Measurements from ENCODE around the gene ZBTB7B.
"Not testable (repeated sequence)": the region's sequence is repeated elsewhere in the genome, so short reads cannot be mapped to it uniquely, and the experiment has no call there.

Gene ZBTB7B

DNA sequence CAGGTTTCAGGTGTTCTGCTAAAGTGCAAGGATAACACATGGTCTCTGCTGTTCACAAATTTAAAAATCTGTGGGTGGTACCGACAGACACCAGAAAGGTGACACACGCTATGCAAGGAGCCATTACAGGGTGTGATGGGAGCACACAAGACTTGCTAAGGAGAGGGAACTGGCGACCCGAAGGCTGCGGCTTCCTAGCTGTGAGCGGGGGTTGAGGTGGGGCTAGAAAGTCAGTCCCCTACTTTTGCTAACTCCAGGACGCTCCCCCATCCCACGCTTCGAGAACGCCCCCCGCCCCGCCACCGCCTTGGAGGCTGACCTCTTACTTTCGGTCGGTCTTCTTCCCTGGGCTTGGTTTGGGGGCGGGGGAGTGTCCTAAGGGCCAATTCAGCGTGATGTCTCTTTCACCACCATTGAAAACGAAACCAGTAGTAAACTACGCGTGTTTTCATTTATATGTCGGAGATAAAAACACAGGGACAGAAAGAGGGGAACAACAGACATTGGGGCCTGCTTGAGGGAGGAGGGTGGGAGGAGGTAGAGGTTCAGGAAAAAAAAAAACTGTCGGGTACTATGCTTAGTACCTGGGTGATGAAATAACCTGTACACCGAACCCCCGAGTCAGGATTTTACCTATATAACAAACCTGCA is 27.1 kb upstream of the ZBTB7B start:
- peaks cover 20% of the 10 kb centered on the region for H3K4me1 ChIP-seq (ENCODE audit: control insufficient read depth, insufficient read depth, low read length, poor library complexity, severe bottlenecking)
- 0 to 1% methylated on average over 7 to 14 of the region's 24 CpGs for WGBS, 2 experiments (ENCODE audit: insufficient coverage in 2 of 2)

DNA sequence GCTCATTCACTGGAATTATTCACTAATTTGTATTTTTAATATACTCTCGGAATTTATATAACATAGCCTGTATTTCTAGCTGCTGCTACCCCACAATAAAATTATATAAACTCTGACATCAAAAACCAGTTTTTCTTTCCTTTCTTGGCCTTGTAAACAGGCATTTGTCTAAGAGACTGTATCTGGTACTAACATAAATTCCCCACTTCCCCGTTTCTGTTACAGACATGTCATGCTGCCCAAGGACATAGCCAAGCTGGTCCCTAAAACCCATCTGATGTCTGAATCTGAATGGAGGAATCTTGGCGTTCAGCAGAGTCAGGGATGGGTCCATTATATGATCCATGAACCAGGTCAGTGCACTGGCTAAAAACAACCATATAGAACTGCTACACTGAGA is 24.8 kb upstream of the ZBTB7B start:
- WGBS, 2 experiments (ENCODE audit: insufficient coverage in 2 of 2) = 93% methylated on average over 2 of the region's 3 CpGs; no CpG with 5 or more reads in 1 of the 2 experiments
- not testable (repeated sequence) for H3K27ac ChIP-seq (ENCODE audit: low read depth, low read length, severe bottlenecking); H3K4me3 ChIP-seq (ENCODE audit: extremely low read depth, insufficient read depth, low read length, poor library complexity, severe bottlenecking); H3K9me3 ChIP-seq (ENCODE audit: control insufficient read depth, low read length)
- Histone ChIP-seq H3K36me3 (ENCODE audit: control insufficient read depth, insufficient read depth, low read length) (peaks cover 56% of the 10 kb centered on the region), H3K4me1 (ENCODE audit: control insufficient read depth, insufficient read depth, low read length, poor library complexity, severe bottlenecking) (peaks cover 10% of the 10 kb centered on the region)

More for the DNA sequence above, 27.1 kb upstream of the ZBTB7B start:
- no peaks in the 10 kb centered on the region for H3K9me3 ChIP-seq (ENCODE audit: control insufficient read depth, low read length)
- H3K36me3 ChIP-seq (ENCODE audit: control insufficient read depth, insufficient read depth, low read length) = peaks cover 39% of the 10 kb centered on the region
- H3K4me3 ChIP-seq (ENCODE audit: extremely low read depth, insufficient read depth, low read length, poor library complexity, severe bottlenecking) = peak overlapping the region; percentile 69
- H3K27ac ChIP-seq (ENCODE audit: low read depth, low read length, severe bottlenecking) = peak overlapping the region; percentile 100

DNA sequence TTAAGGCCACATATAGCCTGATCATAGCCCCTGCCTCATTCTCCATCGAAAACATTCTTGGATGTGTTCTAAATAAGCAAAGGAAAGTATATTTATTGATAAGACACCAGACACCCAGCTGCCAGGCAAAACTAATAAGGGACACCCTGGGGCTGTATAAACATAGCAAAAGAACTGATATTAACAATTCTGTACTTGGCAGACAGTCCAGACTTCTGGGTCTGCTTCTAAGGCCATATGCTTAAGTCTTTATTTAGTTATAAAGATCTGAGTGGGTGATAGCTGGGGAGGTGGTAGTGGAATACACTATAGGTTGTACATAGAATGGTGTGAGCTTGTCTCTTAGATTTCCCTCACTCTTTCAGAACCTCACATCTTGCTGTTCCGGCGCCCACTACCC is 24.2 kb upstream of the ZBTB7B start:
- H3K4me1 ChIP-seq (ENCODE audit: control insufficient read depth, insufficient read depth, low read length, poor library complexity, severe bottlenecking) = peaks cover 10% of the 10 kb centered on the region
- H3K27ac ChIP-seq (ENCODE audit: low read depth, low read length, severe bottlenecking) = no peak overlapping the region
- no CpG with 5 or more reads among the region's 3 CpGs for WGBS, 2 experiments (ENCODE audit: insufficient coverage in 2 of 2)
- peaks cover 56% of the 10 kb centered on the region for H3K36me3 ChIP-seq (ENCODE audit: control insufficient read depth, insufficient read depth, low read length)
- H3K9me3 ChIP-seq (ENCODE audit: control insufficient read depth, low read length) = no peaks in the 10 kb centered on the region
- H3K4me3 ChIP-seq (ENCODE audit: extremely low read depth, insufficient read depth, low read length, poor library complexity, severe bottlenecking) = no peak overlapping the region

DNA sequence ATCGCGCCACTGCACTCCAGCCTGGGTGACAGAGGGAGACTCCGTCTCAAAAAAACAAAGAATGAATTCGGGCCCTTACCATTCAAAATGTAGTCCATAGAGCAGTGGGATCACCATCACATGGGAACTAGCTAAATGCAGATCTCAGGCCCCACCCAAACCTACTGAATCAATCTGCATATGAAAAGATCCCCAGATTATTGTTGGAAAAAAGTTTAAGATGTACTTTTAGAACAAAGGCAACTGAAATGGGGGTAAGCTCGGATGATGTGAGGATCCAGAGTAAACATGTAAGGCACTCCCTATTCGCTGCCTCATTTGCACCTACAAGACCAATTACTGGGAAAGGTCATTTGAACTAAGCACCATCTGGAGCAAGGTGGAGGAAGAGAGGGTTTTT is 20.3 kb upstream of the ZBTB7B start:
- Histone ChIP-seq H3K9me3 (ENCODE audit: control insufficient read depth, low read length) (no peaks in the 10 kb centered on the region), H3K4me3 (ENCODE audit: extremely low read depth, insufficient read depth, low read length, poor library complexity, severe bottlenecking) (peak overlapping the region; percentile 84), H3K36me3 (ENCODE audit: control insufficient read depth, insufficient read depth, low read length) (peaks cover 68% of the 10 kb centered on the region), H3K4me1 (ENCODE audit: control insufficient read depth, insufficient read depth, low read length, poor library complexity, severe bottlenecking) (peaks cover 6% of the 10 kb centered on the region), H3K27ac (ENCODE audit: low read depth, low read length, severe bottlenecking) (no peak overlapping the region)
- 72% methylated on average over 2 of the region's 6 CpGs; no CpG with 5 or more reads in 1 of the 2 experiments for WGBS, 2 experiments (ENCODE audit: insufficient coverage in 2 of 2)

DNA sequence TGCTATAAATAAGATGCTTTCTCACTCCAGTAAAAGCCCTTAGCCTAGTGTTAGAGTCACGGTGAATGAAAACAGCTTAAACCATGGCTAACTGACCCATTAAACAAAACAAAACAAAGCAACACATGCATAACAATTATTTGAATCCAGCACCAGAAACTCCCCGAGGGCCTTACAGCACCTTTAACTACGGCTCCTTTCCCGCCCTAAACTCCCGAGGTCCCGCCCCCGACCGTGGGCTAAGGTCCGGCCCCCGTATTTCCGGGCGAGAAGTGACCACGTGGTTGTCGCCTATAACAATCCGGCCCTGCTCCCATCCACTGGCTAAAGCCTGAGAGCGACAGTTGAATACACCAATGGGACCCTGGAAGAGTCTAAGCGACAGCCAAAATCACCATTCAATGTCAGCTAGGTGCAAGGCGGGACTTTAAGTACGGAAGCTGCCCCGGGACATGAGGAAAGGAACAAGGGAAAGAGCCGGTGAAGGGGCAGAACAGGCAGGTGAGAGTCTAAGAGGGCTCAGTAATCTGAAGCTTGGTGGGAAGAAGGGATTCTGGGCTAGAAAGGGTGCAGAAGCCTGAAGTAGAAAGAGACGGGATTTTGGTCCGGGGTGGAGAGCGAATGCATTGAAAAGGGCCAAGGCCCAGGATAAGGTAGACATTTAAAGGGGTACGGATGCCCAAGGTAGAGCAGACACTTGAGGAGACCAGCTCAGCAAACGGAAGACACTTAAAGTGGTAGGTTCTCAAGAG is 19.5 kb upstream of the ZBTB7B start, which contains the start of gene FLAD1:
Gene FLAD1 (plus strand): TSS at position 448 of the 752 bp plus-strand sequence. CDS start 351 bp downstream, outside the sequence.
- 0 to 1% methylated on average over 17 to 24 of the region's 26 CpGs for WGBS, 2 experiments (ENCODE audit: insufficient coverage in 2 of 2)
- H3K9me3 ChIP-seq (ENCODE audit: control insufficient read depth, low read length) = no peaks in the 10 kb centered on the region
- peak within 1 kb of the TSS; percentile 84 for H3K4me3 ChIP-seq (ENCODE audit: extremely low read depth, insufficient read depth, low read length, poor library complexity, severe bottlenecking)
- peaks cover 68% of the 10 kb centered on the region for H3K36me3 ChIP-seq (ENCODE audit: control insufficient read depth, insufficient read depth, low read length)
- peaks cover 6% of the 10 kb centered on the region for H3K4me1 ChIP-seq (ENCODE audit: control insufficient read depth, insufficient read depth, low read length, poor library complexity, severe bottlenecking)
- peak within 1 kb of the TSS; percentile 51 for H3K27ac ChIP-seq (ENCODE audit: low read depth, low read length, severe bottlenecking)

DNA sequence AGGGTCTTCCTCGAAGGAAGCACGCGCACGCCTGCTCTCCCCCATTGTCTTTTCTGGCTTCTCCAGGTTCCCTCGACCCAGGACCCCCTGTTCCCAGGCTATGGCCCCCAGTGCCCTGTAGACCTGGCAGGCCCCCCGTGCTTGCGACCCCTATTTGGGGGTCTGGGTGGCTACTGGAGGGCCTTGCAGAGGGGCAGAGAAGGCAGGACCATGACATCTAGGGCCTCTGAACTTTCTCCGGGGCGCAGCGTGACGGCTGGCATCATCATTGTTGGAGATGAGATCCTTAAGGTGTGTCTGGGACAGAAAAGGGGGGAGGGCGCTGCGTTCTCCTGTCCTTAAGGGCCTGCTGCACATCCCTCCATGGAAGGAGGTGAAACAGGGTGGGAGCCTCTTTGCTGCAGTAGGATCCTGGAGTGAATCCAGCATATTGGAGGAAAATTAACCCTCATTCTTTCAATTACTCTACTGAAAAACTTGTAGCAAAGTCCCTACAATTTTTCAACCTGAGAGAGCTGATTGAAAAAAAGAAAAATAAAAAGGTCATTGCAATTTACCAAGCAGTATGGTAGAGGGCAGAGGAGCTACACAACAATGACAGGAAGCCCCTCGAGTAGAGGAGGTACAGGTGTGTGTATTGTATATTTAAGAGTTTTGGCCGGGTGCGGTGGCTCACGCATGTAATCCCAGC is 18.7 kb upstream of the ZBTB7B start:
- Histone ChIP-seq H3K4me3 (ENCODE audit: extremely low read depth, insufficient read depth, low read length, poor library complexity, severe bottlenecking) (peak overlapping the region; percentile 84), H3K9me3 (ENCODE audit: control insufficient read depth, low read length) (no peaks in the 10 kb centered on the region), H3K27ac (ENCODE audit: low read depth, low read length, severe bottlenecking) (peak overlapping the region; percentile 39), H3K4me1 (ENCODE audit: control insufficient read depth, insufficient read depth, low read length, poor library complexity, severe bottlenecking) (peaks cover 6% of the 10 kb centered on the region), H3K36me3 (ENCODE audit: control insufficient read depth, insufficient read depth, low read length) (peaks cover 70% of the 10 kb centered on the region)
- WGBS, 2 experiments (ENCODE audit: insufficient coverage in 2 of 2) = 9 to 24% methylated on average over 9 to 12 of the region's 17 CpGs

DNA sequence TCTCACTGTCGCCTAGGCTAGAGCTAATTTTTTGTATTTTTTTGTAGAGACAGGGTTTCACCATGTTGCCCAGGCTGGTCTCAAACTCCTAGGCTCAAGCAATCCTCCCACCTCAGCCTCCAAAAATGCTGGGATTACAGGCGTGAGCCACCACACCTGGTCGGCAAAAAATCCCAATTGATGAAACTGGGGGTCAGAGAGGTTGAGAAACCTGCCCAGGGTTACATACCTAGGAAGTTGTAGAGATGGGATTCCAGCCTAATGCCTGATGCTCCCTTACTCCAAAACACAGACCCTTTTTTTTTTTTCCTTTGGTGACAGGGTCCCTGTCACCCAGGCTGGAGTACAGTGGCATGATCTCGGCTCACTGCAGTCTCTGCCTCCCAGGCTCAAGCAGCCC is 15.9 kb upstream of the ZBTB7B start:
- peaks cover 66% of the 10 kb centered on the region for H3K36me3 ChIP-seq (ENCODE audit: control insufficient read depth, insufficient read depth, low read length)
- H3K9me3 ChIP-seq (ENCODE audit: control insufficient read depth, low read length) = not testable (repeated sequence)

DNA sequence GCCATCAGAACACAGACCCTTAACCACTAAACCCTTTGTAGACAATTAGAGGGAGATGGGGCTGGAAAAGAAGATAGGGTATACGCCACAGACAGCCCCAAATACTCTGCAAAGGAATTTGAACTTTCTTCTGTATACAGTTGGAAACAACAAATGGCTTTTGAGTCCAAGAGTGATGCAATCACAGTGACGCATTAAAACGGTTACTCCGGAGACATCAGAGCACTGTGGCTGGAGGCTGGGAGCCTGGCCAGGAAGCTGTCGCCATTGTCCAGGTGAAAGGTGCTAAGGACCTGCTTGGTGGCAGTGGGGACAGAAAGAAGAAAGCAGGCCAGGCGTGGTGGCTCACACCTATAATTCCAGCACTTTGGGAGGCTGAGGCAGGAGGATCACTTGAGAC is 15.3 kb upstream of the ZBTB7B start:
- H3K36me3 ChIP-seq (ENCODE audit: control insufficient read depth, insufficient read depth, low read length) = peaks cover 60% of the 10 kb centered on the region
- H3K27ac ChIP-seq (ENCODE audit: low read depth, low read length, severe bottlenecking) = no peak overlapping the region
- no peak overlapping the region for H3K4me3 ChIP-seq (ENCODE audit: extremely low read depth, insufficient read depth, low read length, poor library complexity, severe bottlenecking)
- peaks cover 6% of the 10 kb centered on the region for H3K4me1 ChIP-seq (ENCODE audit: control insufficient read depth, insufficient read depth, low read length, poor library complexity, severe bottlenecking)
- no peaks in the 10 kb centered on the region for H3K9me3 ChIP-seq (ENCODE audit: control insufficient read depth, low read length)
- 91 to 95% methylated on average over 5 to 6 of the region's 6 CpGs for WGBS, 2 experiments (ENCODE audit: insufficient coverage in 2 of 2)

More for the DNA sequence above, 15.9 kb upstream of the ZBTB7B start:
- WGBS, 2 experiments (ENCODE audit: insufficient coverage in 2 of 2) = 100% methylated on average over 1 to 2 of the region's 4 CpGs
- H3K27ac ChIP-seq (ENCODE audit: low read depth, low read length, severe bottlenecking); H3K4me3 ChIP-seq (ENCODE audit: extremely low read depth, insufficient read depth, low read length, poor library complexity, severe bottlenecking); H3K4me1 ChIP-seq (ENCODE audit: control insufficient read depth, insufficient read depth, low read length, poor library complexity, severe bottlenecking): not testable (repeated sequence)

DNA sequence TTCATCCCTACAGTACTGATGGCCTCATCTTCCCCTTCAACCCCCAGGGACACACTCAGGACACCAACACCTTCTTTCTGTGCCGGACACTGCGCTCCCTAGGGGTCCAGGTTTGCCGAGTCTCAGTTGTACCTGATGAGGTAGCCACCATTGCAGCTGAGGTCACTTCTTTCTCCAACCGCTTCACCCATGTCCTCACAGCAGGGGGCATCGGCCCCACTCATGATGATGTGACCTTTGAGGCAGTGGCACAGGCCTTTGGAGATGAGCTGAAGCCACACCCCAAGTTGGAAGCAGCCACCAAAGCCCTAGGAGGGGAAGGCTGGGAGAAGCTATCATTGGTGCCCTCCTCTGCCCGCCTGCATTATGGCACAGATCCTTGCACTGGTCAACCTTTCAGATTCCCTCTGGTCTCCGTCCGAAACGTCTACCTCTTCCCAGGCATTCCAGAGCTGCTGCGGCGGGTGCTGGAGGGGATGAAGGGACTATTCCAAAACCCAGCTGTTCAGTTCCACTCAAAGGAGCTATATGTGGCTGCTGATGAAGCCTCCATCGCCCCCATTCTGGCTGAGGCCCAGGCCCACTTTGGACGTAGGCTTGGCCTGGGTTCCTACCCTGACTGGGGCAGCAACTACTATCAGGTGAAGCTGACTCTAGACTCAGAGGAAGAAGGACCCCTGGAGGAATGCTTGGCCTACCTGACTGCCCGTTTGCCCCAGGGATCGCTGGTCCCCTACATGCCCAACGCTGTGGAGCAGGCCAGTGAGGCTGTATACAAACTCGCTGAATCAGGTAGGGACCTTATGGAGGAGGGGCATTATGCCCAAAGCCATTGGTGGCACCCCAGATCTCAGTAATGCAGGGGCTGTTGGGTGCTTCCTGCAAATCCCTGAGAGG is 14.3 kb upstream of the ZBTB7B start:
- Histone ChIP-seq H3K4me3 (ENCODE audit: extremely low read depth, insufficient read depth, low read length, poor library complexity, severe bottlenecking) (no peak overlapping the region), H3K9me3 (ENCODE audit: control insufficient read depth, low read length) (no peaks in the 10 kb centered on the region), H3K4me1 (ENCODE audit: control insufficient read depth, insufficient read depth, low read length, poor library complexity, severe bottlenecking) (peaks cover 6% of the 10 kb centered on the region), H3K27ac (ENCODE audit: low read depth, low read length, severe bottlenecking) (no peak overlapping the region), H3K36me3 (ENCODE audit: control insufficient read depth, insufficient read depth, low read length) (peaks cover 62% of the 10 kb centered on the region)
- 95 to 96% methylated on average over 16 of the region's 17 CpGs for WGBS, 2 experiments (ENCODE audit: insufficient coverage in 2 of 2)

All from mesodermal cell (in vitro differentiated cells).